HepG2 (cell line): ENCODE results near the gene GPALPP1. TPM values are rescaled to one million over a fixed set of nuclear protein-coding genes. Genes with fewer than 3 reads are reported as not detected.

Source experiments
- ATF1 ChIP-seq: IDR thresholded peaks from 2 replicates; pipeline ENCODE4 v1.6.1; 2016; ENCODE audit warnings: mild to moderate bottlenecking, control low read depth
- DR1 ChIP-seq: sonication (generic); formaldehyde crosslinking; IDR thresholded peaks from 2 replicates; pipeline ENCODE4 v1.8.0; 2021; ENCODE audit warnings: mild to moderate bottlenecking, missing genetic modification reagents, inconsistent platforms
- HES4 ChIP-seq: sonication (generic); formaldehyde crosslinking; IDR thresholded peaks from 2 replicates; pipeline ENCODE4 v1.9.0; 2021; ENCODE audit warnings: mild to moderate bottlenecking, missing genetic modification reagents, borderline replicate concordance
- KDM2A ChIP-seq: sonication (generic); formaldehyde crosslinking; IDR thresholded peaks from 2 replicates; pipeline ENCODE4 v1.4.0; 2020; ENCODE audit warnings: low read depth, missing genetic modification reagents, borderline replicate concordance
- RFX3 ChIP-seq: IDR thresholded peaks from 2 replicates; pipeline ENCODE4 v1.6.1; 2016; ENCODE audit warnings: missing biosample characterization, missing genetic modification reagents
- RXRB ChIP-seq: IDR thresholded peaks from 2 replicates; pipeline ENCODE4 v1.6.1; 2016; ENCODE audit warnings: borderline replicate concordance, missing genetic modification reagents, missing compliant biosample characterization
- STAG1 ChIP-seq: sonication (generic); formaldehyde crosslinking; IDR thresholded peaks from 2 replicates; pipeline ENCODE4 v1.4.0; 2020; ENCODE audit warnings: missing genetic modification reagents
- TSC22D2 ChIP-seq: sonication (generic); formaldehyde crosslinking; IDR thresholded peaks from 2 replicates; pipeline ENCODE4 v1.5.1; 2020; ENCODE audit warnings: missing genetic modification reagents, mild to moderate bottlenecking, borderline replicate concordance
- ZNF841 ChIP-seq: sonication (generic); formaldehyde crosslinking; IDR thresholded peaks from 2 replicates; pipeline ENCODE4 v1.8.1; 2023; ENCODE audit warnings: missing genetic modification reagents, borderline replicate concordance
- polyA plus RNA-seq, 8 experiments: library from polyadenylated mRNA; depleted of rRNA in 3 of 8; stranded (reverse) in 7 of 8; unstranded in 1 of 8; fragments of >200 nt; fragmentation: Illumina TruSeq in 4 of 8; extraction: Trizol in 4 of 8; gene quantifications; 2 replicates each; pipeline versions ENCODE4 v1.2.1 to v1.2.3, GENCODE V29; 2011 to 2016; ENCODE audit warnings: low read depth in 4 of 8, missing spikeins in 1 of 8, mixed read lengths in 1 of 8; ENCODE audit not compliant: insufficient read depth in 1 of 8
- total RNA-seq, 5 experiments: library from RNA; depleted of rRNA; stranded (reverse); fragments of >200 nt; fragmentation: Illumina TruSeq; extraction: Trizol; gene quantifications; 2 replicates each; pipeline ENCODE4 v1.2.3, GENCODE V29; 2016; ENCODE audit warnings: low read depth in 1 of 5
- TF ChIP-seq, protein P1 (sequence below): IDR thresholded peaks from 2 replicates; pipeline ENCODE4 v1.4.0; 2020; ENCODE audit warnings: mild to moderate bottlenecking, missing genetic modification reagents
- TF ChIP-seq, protein P2 (sequence below): sonication (generic); formaldehyde crosslinking; IDR thresholded peaks from 2 replicates; pipeline ENCODE4 v1.5.1; 2020; ENCODE audit warnings: missing genetic modification reagents, mild to moderate bottlenecking, borderline replicate concordance
- TF ChIP-seq, protein P3 (sequence below): sonication (generic); formaldehyde crosslinking; IDR thresholded peaks from 2 replicates; pipeline ENCODE4 v1.5.0; 2020; ENCODE audit warnings: mild to moderate bottlenecking, missing genetic modification reagents, moderate library complexity
- TF ChIP-seq, protein P4 (sequence below): sonication (generic); formaldehyde crosslinking; IDR thresholded peaks from 2 replicates; pipeline ENCODE4 v1.4.0; 2020; ENCODE audit warnings: missing genetic modification reagents, borderline replicate concordance

GPALPP1 gene
- total and polyA plus RNA-seq, 2 of the 13 experiments (the other 11 are each of a cell fraction or from before 2014, with no cell fraction given) = 12.1 to 23.1 TPM

DNA sequence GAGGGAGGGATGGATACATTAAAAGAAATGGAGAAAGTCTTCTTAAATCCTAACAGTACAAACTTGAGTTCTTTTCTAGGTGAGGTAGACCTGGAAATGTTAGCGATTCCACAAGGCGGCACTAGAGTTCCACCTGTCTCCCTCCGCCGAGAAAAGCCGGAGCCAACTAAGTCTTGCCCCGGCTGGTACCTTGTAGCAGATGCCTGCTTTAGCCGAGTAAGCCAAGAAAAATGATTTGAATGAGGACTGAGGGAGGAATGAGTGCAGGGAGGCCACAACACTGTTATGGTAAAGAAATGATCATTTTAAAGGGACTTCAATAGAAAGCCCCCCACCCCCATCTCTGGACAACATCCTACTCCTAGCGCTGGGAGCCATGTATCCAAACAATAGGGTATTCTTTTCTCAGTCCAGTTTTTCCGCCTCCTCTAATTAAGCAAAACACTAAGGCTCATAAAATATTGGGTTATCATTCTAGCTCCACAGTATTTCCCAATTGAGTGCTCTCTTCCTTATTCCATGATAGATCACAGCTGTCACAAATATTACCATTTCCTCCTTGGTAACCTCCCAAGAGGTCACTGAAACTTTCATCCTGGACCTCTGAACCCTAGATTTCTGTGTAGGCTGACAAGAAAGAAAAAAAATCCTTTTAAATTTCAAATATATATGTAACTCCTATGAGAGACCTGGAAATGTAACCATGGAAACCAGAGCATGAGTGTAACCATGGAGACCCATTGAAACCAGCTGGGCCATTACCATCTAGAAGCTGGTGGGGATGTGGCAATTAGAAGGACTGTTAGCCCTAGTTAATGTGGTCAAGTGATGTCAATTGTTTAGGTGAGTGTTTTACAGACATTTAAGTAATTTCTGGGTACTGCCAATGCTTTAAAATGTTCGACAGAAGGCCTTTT is 58.3 kb downstream of the GPALPP1 start (continued):
- TF ChIP-seq, protein P1, sequence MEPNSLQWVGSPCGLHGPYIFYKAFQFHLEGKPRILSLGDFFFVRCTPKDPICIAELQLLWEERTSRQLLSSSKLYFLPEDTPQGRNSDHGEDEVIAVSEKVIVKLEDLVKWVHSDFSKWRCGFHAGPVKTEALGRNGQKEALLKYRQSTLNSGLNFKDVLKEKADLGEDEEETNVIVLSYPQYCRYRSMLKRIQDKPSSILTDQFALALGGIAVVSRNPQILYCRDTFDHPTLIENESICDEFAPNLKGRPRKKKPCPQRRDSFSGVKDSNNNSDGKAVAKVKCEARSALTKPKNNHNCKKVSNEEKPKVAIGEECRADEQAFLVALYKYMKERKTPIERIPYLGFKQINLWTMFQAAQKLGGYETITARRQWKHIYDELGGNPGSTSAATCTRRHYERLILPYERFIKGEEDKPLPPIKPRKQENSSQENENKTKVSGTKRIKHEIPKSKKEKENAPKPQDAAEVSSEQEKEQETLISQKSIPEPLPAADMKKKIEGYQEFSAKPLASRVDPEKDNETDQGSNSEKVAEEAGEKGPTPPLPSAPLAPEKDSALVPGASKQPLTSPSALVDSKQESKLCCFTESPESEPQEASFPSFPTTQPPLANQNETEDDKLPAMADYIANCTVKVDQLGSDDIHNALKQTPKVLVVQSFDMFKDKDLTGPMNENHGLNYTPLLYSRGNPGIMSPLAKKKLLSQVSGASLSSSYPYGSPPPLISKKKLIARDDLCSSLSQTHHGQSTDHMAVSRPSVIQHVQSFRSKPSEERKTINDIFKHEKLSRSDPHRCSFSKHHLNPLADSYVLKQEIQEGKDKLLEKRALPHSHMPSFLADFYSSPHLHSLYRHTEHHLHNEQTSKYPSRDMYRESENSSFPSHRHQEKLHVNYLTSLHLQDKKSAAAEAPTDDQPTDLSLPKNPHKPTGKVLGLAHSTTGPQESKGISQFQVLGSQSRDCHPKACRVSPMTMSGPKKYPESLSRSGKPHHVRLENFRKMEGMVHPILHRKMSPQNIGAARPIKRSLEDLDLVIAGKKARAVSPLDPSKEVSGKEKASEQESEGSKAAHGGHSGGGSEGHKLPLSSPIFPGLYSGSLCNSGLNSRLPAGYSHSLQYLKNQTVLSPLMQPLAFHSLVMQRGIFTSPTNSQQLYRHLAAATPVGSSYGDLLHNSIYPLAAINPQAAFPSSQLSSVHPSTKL (CRISPR knock-in tag) = no peak
- peak; percentile 98 for TF ChIP-seq STAG1 (CRISPR knock-in tag)
- TF ChIP-seq TSC22D2 = 0 out of 2 replicates have a peak, but pooled peaks have one; percentile 32
- no peak for TF ChIP-seq RFX3 (CRISPR knock-in tag)
- TF ChIP-seq, protein P2, sequence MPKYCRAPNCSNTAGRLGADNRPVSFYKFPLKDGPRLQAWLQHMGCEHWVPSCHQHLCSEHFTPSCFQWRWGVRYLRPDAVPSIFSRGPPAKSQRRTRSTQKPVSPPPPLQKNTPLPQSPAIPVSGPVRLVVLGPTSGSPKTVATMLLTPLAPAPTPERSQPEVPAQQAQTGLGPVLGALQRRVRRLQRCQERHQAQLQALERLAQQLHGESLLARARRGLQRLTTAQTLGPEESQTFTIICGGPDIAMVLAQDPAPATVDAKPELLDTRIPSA = no peak
- no peak for TF ChIP-seq ATF1
- TF ChIP-seq RXRB (CRISPR knock-in tag) = peak; percentile 17; the same call in 1 of the 2 replicates
- 0 out of 2 replicates have a peak, but pooled peaks have one; percentile 31 for TF ChIP-seq KDM2A
- no peak for TF ChIP-seq DR1 (CRISPR knock-in tag)
- TF ChIP-seq HES4 (CRISPR knock-in tag) = no peak
- no peak for TF ChIP-seq ZNF841 (CRISPR knock-in tag)
- TF ChIP-seq, protein P3, sequence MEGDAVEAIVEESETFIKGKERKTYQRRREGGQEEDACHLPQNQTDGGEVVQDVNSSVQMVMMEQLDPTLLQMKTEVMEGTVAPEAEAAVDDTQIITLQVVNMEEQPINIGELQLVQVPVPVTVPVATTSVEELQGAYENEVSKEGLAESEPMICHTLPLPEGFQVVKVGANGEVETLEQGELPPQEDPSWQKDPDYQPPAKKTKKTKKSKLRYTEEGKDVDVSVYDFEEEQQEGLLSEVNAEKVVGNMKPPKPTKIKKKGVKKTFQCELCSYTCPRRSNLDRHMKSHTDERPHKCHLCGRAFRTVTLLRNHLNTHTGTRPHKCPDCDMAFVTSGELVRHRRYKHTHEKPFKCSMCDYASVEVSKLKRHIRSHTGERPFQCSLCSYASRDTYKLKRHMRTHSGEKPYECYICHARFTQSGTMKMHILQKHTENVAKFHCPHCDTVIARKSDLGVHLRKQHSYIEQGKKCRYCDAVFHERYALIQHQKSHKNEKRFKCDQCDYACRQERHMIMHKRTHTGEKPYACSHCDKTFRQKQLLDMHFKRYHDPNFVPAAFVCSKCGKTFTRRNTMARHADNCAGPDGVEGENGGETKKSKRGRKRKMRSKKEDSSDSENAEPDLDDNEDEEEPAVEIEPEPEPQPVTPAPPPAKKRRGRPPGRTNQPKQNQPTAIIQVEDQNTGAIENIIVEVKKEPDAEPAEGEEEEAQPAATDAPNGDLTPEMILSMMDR (CRISPR knock-in tag) = peak; percentile 91
- TF ChIP-seq, protein P4, sequence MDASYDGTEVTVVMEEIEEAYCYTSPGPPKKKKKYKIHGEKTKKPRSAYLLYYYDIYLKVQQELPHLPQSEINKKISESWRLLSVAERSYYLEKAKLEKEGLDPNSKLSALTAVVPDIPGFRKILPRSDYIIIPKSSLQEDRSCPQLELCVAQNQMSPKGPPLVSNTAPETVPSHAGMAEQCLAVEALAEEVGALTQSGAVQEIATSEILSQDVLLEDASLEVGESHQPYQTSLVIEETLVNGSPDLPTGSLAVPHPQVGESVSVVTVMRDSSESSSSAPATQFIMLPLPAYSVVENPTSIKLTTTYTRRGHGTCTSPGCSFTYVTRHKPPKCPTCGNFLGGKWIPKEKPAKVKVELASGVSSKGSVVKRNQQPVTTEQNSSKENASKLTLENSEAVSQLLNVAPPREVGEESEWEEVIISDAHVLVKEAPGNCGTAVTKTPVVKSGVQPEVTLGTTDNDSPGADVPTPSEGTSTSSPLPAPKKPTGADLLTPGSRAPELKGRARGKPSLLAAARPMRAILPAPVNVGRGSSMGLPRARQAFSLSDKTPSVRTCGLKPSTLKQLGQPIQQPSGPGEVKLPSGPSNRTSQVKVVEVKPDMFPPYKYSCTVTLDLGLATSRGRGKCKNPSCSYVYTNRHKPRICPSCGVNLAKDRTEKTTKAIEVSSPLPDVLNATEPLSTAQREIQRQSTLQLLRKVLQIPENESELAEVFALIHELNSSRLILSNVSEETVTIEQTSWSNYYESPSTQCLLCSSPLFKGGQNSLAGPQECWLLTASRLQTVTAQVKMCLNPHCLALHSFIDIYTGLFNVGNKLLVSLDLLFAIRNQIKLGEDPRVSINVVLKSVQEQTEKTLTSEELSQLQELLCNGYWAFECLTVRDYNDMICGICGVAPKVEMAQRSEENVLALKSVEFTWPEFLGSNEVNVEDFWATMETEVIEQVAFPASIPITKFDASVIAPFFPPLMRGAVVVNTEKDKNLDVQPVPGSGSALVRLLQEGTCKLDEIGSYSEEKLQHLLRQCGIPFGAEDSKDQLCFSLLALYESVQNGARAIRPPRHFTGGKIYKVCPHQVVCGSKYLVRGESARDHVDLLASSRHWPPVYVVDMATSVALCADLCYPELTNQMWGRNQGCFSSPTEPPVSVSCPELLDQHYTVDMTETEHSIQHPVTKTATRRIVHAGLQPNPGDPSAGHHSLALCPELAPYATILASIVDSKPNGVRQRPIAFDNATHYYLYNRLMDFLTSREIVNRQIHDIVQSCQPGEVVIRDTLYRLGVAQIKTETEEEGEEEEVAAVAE (CRISPR knock-in tag) = 0 out of 2 replicates have a peak, but pooled peaks have one; percentile 45
